NCI-H1092 (cell line): ENCODE data around the gene APBA2.

Experiments
- DNase-seq: peaks from one replicate; lab custom pipeline; 2025; lab: John Stamatoyannopoulos, UW

Gene APBA2

GRCh38 chr15:28896951-28897350, 11.2 kb downstream of the APBA2 start:
- no peak for DNase-seq

- no peak for DNase-seq
These were observed 12.2 kb downstream of the APBA2 start for GRCh38 chr15:28897861-28898585.

- no peak for DNase-seq
These were observed 13.4 kb downstream of the APBA2 start for GRCh38 chr15:28899061-28899738.

GRCh38 chr15:28900041-28900891, 14.5 kb downstream of the APBA2 start:
- DNase-seq, result no peak

- no peak for DNase-seq
These were observed 15.3 kb downstream of the APBA2 start for GRCh38 chr15:28900892-28901586.

- no peak for DNase-seq
These were observed 15.8 kb downstream of the APBA2 start for GRCh38 chr15:28901587-28901980.

GRCh38 chr15:28901987-28902745, 16.4 kb downstream of the APBA2 start:
- no peak for DNase-seq

GRCh38 chr15:28902856-28903255, 17.1 kb downstream of the APBA2 start:
- DNase-seq, result no peak

GRCh38 chr15:28903555-28903954, 17.8 kb downstream of the APBA2 start:
- DNase-seq, result no peak

GRCh38 chr15:28904003-28904402, 18.2 kb downstream of the APBA2 start:
- DNase-seq, result no peak

- no peak for DNase-seq
These were observed 19.0 kb downstream of the APBA2 start for GRCh38 chr15:28904541-28905315.

- DNase-seq, result no peak
These were observed 21.7 kb downstream of the APBA2 start for GRCh38 chr15:28907338-28907960.

GRCh38 chr15:28909958-28910500, 24.3 kb downstream of the APBA2 start:
- no peak for DNase-seq

GRCh38 chr15:28911310-28911931, 25.6 kb downstream of the APBA2 start:
- DNase-seq, result no peak

- no peak for DNase-seq
These were observed 26.6 kb downstream of the APBA2 start for GRCh38 chr15:28912422-28912821.

GRCh38 chr15:28913171-28913765, 27.5 kb downstream of the APBA2 start:
- DNase-seq, result no peak

- DNase-seq, result no peak
These were observed 28.3 kb downstream of the APBA2 start for GRCh38 chr15:28914046-28914445.

GRCh38 chr15:28914483-28915023, 28.8 kb downstream of the APBA2 start:
- DNase-seq, result no peak
